Right kidney (tissue), 9 donors: Measurements from ENCODE around the gene MAPK4.
A peak's percentile ranks its signal among the peaks of the same experiment; 100 is the strongest.
"Not testable (repeated sequence)": the region's sequence is repeated elsewhere in the genome, so short reads cannot be mapped to it uniquely, and the experiment has no call there.

Source experiments
- DNase-seq: peaks from one replicate; pipeline ENCODE4 v3.0.0-alpha.2; 2016
- long read RNA-seq, 8 donors: transcript quantifications; one replicate each; lab custom pipeline, GENCODE V29; 2026

Gene MAPK4
- long read RNA-seq, donor 1, full-length matches to known transcripts = 2 of 2 reads
- long read RNA-seq, donor 1, partial matches to known transcripts = 0 of 2 reads
- long read RNA-seq, donor 1, other reads (novel, unspliced or antisense) = 0 of 2 reads
- long read RNA-seq, donor 2, full-length matches to known transcripts = 1 of 1 reads
- long read RNA-seq, donor 2, partial matches to known transcripts = 0 of 1 reads
- long read RNA-seq, donor 2, other reads (novel, unspliced or antisense) = 0 of 1 reads
- long read RNA-seq, donor 3 = 0 reads
- long read RNA-seq, donor 4 = 0 reads
- long read RNA-seq, donor 5, full-length matches to known transcripts = 2 of 2 reads
- long read RNA-seq, donor 5, partial matches to known transcripts = 0 of 2 reads
- long read RNA-seq, donor 5, other reads (novel, unspliced or antisense) = 0 of 2 reads
- long read RNA-seq, donor 6, full-length matches to known transcripts = 2 of 2 reads
- long read RNA-seq, donor 6, partial matches to known transcripts = 0 of 2 reads
- long read RNA-seq, donor 6, other reads (novel, unspliced or antisense) = 0 of 2 reads
- long read RNA-seq, donor 7 = 0 reads
- long read RNA-seq, donor 8, full-length matches to known transcripts = 1 of 1 reads
- long read RNA-seq, donor 8, partial matches to known transcripts = 0 of 1 reads
- long read RNA-seq, donor 8, other reads (novel, unspliced or antisense) = 0 of 1 reads

DNA sequence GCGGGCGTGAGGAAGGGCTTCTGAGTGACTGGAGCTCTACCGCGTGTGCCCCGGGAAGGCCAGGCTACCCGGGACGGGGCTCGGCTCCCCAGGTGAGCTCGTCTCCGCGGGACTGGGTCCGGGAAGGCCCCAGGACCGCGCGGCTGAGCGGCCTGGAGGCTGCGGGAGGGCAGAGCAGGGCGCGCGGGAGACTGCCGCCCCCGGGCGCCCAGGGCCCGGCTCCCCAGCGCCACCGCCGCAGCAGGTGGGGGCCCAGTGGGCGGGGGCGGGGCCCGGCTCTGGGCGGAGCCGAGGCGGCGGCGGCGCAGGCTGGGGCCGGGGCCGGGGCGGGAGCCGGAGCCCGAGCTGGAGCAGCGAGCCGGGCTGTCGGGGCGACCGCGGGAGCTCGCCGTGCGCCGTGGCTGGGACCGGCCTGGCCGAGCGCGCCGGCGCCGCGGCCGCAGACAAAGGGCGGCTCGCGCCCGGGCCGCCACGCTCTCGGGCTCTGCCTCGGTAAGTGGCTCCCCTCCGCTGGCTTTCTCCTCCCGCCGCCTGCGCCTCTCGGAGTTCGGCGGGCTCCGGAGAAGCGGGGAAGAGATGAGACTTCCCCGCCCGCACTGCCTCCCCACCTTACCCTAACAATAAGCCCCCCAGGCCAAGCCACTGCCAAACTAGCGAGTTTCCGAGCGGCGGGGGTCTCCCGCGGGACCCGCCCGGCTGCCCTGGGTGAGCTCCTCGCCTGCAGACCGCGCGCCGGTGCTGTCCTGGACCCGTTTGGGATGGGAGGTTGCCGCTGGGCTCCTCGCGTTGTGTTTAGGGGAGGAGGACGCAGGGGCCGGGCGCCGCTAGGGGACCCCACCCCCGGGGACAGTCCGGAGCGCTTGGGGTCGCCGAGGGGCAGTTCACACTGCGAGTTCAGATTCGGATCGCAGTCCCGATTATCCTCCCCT is at the start of gene MAPK4:
Gene MAPK4, plus strand, starts transcription at position 336 of the 929 bp plus-strand sequence. CDS start 103,872 bp downstream, outside the sequence.
- DNase-seq = peak; percentile 84

DNA sequence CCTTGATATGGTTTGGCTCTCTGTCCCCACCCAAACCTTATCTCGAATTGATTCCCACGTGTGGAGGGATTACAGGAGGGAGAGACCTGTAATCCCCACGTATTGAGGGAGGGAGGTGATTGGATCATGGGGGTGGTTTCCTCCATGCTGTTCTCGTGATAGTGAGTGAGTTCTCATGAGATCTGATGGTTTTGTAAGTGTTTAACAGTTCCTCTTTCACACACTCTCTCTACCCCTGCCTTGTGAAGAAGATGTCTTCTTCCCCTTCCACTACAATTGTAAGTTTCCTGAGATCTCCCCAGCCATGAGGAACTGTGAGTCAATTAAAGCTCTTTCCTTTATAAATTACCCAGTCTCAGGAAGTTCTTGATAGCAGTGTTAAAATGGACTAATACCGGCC is 42.6 kb upstream of the MAPK4 start:
- not testable (repeated sequence) for DNase-seq

GRCh38 chr18:50518787-50519546 is 40.9 kb upstream of the MAPK4 start:
- DNase-seq = no peak

DNA sequence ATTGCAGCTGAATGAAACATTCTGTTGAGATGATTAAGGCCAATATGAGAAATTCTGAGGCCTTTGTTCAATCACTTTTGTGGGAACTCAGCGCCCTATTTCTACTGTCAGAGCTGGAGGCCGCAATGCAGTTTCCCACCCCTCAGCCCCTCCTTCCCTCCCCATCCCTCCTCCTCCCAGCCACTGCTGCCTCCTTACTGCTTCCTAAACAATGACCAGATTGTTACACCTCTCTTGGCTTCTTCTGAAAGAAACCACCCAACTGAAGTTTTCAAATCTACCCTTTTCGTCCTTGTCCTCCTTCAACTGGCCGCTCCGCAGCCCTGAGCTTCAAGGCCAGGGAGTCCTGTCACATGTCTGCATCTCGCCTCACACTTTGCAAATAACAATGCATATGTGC is 36.7 kb upstream of the MAPK4 start:
- DNase-seq = no peak

DNA sequence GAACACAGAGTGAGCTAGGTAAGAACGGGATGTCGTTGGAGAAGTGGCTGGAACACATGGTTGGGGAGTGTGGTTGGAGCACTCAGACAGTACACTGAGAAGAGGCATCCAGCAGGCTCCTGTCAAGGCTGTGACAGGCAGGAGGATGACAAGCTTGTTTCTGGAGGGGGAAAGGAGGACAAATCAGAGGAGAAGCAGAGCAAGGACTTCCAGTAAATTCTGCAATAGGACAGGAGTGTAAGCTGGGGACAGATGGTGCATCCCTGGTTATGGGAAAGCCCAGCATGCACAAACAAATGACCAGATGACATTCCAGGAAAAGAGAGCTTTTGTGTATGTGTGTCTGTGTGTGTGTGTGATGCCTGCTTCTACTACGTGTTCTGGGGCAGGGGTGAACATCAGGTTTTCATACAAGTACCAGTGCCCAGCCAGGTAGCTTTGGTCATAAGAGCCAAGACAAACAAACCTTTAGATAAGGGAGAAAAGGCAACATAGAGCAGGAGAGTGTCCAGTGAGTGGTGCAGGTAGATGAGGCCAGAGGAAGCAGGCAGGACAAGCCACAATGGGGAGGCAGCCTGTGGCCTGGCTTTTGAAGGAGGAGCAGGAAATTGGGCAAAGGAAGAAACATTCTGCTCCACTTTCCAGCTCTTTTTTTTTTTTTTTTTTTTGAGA is 32.1 kb upstream of the MAPK4 start:
- no peak for DNase-seq

DNA sequence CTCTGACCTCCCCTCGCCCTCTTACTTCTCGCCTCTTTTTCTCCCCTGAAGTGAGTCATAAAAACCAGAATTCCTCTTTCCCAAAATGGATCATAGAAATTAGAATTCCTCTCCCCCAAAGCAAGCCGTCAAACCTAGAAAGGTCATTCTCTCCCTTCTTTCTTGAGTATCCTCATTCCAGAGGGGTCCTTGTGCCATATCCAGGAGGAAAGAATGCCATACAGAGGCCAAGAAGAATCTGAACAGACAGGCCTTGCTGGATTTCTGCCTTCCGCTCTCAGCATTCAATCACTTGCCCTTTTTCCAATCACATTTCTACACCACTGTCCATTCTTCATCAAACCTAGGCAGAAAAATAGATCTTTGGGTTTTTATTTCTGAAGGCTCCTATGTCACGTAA is 31.1 kb upstream of the MAPK4 start:
- DNase-seq = no peak

DNA sequence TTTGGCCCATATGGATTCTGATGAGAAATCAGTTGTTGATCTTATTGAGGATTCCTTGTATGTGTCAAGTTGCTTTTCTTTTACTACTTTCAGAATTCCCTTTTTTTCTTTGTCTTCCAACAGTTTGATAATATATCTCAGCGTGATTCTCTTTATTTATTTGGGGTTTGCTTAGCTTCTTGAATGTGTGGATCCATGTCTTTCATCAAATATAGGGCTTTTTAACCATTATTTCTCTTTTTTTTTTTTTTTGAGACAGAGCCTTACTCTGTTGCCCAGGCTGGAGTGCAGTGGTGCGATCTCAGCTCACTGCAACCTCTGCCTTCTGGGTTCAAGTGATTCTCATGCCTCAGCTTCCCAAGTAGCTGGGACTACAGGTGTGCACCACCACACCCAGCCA is 26.1 kb upstream of the MAPK4 start:
- not testable (repeated sequence) for DNase-seq

- not testable (repeated sequence) for DNase-seq
Measured at GRCh38 chr18:50544476-50544875, 15.4 kb upstream of the MAPK4 start.

DNA sequence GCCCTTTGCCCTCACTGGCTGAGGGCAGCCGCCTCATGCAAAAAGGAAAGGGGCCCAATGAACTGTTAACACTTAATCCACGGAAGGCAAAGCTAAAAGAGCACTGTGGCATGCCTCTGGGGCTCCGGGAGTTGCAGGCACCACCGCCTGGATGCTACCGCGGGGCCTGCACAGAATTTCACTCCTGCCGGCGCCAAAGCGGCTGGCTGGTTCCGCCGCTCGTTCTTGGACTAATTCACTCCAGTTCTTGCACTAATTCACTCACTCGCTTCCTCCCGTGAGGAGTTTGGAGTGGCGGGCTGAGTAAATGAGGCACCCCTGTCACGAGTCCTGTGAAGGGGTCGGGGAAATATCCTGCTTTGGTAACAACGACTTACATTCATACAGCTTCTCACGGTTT is 14.0 kb upstream of the MAPK4 start:
- no peak for DNase-seq

DNA sequence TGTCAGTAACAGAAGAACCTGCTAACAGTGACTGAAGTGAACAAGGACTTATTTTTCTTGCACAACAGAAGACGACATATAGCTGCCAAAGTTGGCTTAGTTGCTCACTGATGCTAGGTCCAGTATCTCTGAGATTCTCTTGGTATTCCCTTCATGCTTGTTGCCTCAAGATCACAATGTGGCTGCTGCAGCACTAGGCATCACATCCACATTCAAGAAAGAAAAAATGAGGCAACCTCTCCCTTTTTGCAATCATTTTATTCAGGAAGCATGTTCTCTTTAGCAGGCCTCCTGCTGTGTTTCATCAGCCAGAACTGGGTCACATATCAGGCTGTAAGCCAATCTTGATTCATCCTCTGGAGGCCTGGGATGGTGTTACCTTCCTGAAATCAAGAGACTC is 11.7 kb upstream of the MAPK4 start:
- DNase-seq = no peak

GRCh38 chr18:50551651-50552050 is 8.2 kb upstream of the MAPK4 start:
- not testable (repeated sequence) for DNase-seq

- no peak for DNase-seq
Measured at GRCh38 chr18:50558157-50558556, 1.7 kb upstream of the MAPK4 start.

DNA sequence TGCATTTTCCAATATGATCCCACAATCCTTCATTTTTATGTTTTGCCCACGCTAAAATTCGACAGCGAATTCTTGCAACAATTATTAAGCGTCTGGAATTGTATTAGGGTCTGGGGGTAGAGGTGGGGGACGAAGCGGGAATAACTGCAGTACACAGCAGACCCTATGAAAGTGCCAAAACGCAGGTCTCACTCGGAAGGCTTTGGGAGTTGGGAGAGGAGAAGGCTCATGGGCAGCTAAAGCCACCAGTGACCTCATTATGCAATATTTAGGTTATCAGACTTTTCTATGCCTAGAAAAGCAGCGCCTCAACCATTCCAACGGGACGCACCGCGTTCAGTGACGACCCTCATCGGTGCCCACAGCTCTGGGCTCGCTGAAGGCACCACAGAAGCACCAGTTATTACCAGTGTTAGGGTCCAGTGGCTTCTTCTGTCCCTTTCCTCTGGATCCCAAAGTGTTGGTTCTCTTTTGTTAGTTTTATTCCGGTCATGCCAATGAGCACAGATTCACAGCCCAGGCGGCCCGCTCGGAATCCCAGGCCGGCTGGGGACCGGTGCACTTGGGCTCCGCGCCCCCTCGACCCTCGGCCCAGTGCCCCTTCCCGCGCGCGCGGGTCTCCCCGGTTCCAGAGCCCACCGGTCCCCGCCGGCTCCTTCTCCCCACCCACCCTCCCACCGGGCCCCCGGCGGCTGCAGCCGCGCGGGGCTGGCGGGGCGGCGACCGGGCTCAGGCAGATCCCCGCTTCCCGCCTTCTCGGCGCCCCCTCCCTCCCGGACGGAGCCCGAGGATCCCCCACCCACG is 737 bp upstream of the MAPK4 start:
- DNase-seq = peak; percentile 65

DNA sequence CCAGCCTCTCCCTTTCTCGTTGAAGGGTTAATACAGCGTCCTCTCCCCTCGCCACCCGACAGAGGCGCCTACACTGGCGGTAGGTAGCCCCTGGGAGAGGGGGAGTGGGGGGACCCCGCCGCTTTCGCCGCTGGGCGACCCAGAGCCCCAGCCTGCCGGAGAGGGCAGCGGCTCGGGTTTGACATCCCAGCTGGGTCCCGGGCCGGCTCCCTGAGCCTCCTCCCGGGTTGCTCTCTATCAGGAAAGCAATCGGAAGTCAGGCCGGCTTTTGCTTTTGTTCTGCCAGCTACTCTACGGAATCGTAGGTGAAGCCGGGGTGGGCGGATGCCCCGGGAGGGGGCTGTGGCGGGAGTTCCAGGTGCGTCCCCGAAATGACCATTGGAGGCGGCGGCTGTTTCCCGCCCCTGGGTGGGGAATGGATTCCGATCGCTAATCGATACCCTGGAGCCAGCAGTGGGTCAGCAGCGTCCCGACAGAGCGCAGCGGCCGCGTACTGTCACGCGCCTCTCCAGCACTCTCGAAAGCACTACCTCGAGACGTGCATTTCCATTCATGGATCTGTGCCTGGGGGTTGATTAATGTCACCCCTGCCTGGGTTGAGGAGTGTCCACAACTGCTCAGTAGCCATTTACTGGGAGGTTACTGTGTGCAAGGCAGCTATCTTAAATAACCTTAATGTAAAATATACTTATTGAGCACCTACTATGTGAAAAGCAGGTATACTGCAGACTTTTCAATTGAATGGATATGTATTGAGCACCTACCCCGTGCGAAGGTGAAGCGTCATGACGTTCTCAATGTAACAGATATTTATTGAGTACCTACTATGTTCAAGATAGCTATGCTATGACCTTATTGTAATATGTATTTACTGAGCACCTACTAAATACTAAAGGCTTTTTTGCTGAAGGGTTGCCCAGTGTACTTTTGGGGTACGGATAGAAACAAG is 1.1 kb downstream of the MAPK4 start:
- peak; percentile 81 for DNase-seq

DNA sequence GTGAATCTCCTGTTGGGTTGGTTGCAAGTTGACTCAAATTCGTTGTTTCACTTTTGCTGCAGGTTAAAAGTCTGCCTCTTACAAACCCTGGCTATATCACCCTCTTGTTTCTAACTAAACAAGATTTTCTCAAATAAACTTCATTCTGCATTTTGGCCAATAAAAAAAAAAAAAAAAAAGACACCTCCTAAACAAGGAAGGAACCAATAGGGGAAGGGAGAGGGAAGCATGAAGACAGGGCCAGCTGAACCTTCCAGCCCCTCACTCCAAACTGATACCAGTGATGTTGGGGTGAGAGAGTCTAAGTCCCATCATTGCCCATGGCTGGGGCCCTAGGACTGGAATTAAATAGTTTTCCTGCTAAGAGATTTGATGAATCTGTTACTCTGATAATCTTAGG is 2.4 kb downstream of the MAPK4 start:
- DNase-seq = not testable (repeated sequence)

DNA sequence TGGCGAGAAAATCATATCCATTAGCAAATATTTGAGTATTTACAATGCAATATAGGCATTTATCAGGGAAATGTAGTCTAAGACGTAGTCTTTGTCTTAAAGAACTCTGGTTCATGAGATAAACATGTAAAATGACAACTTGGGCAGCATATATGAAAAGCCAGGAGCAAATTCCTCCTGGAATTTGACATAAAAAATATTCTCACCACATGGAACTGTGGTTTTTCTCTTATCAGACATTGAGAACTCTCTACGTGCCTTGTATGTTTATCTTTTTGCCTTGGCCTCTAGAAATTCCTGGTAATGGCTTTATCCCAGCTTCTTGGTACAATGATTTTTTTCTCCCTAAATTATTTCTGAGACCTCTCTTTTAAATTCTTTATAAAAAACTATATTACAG is 2.8 kb downstream of the MAPK4 start:
- no peak for DNase-seq

DNA sequence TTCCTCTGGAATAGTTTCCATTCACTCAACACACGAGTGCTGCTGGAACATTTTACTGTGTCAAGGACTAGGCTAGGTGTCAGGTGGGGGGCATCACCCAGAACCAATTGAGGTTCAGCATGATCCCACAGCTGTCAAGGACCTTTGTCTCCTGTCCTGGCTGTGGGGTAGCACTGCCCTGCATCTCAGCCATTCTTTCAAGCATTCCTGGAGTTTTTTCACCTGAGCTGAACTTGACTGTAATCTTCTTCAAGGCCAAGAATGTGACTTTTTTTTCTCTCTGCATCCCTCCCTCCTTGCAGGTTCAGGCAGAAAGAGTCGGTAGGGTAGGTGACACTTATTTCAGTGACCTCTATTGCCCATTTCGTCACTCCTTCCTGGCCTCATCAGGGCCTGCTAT is 3.5 kb downstream of the MAPK4 start:
- DNase-seq = no peak

- no peak for DNase-seq
Measured at GRCh38 chr18:50569930-50570329, 10.0 kb downstream of the MAPK4 start.

GRCh38 chr18:50571606-50572005 is 11.7 kb downstream of the MAPK4 start:
- DNase-seq = no peak
